ENCODE results near the gene MAG. TPM values are rescaled to one million over a fixed set of nuclear protein-coding genes. Genes with fewer than 3 reads are reported as not detected.

The MAG gene
- total RNA-seq, 1 donor, result 0.27 TPM

GRCh38 chr19:35314031-35314430 lies 22.1 kb downstream of the MAG start:
- no peak for DNase-seq (ENCODE audit: low read depth in 2 of 3, low spot score in 2 of 3)

GRCh38 chr19:35314858-35315470 lies 23.0 kb downstream of the MAG start:
- DNase-seq (ENCODE audit: low read depth in 2 of 3, low spot score in 2 of 3), result no peak

- no peak for DNase-seq (ENCODE audit: low read depth in 2 of 3, low spot score in 2 of 3)
These were observed 23.9 kb downstream of the MAG start for GRCh38 chr19:35315883-35316282.

- DNase-seq (ENCODE audit: low read depth in 2 of 3, low spot score in 2 of 3), result no peak
These were observed 24.6 kb downstream of the MAG start for GRCh38 chr19:35316560-35316959.

GRCh38 chr19:35317464-35318043 lies 25.6 kb downstream of the MAG start:
- no peak for DNase-seq (ENCODE audit: low read depth in 2 of 3, low spot score in 2 of 3)

GRCh38 chr19:35318679-35319448 lies 26.9 kb downstream of the MAG start:
- no peak for DNase-seq (ENCODE audit: low read depth in 2 of 3, low spot score in 2 of 3)

GRCh38 chr19:35320065-35320713 lies 28.2 kb downstream of the MAG start:
- no peak for DNase-seq (ENCODE audit: low read depth in 2 of 3, low spot score in 2 of 3)

- DNase-seq (ENCODE audit: low read depth in 2 of 3, low spot score in 2 of 3), result no peak
These were observed 29.3 kb downstream of the MAG start for GRCh38 chr19:35321291-35321690.

- no peak for DNase-seq (ENCODE audit: low read depth in 2 of 3, low spot score in 2 of 3)
These were observed 30.1 kb downstream of the MAG start for GRCh38 chr19:35322014-35322413.

GRCh38 chr19:35327642-35328041 lies 35.7 kb downstream of the MAG start:
- no peak for DNase-seq (ENCODE audit: low read depth in 2 of 3, low spot score in 2 of 3)

- DNase-seq (ENCODE audit: low read depth in 2 of 3, low spot score in 2 of 3), result peak in 2 of 3 donors; percentile 73 to 84
These were observed 36.9 kb downstream of the MAG start, which contains the start of gene CD22 for GRCh38 chr19:35328851-35329285. Gene CD22 (plus strand): TSS chr19:35329187. CDS start chr19:35332041, 2,854 bp downstream.

GRCh38 chr19:35329323-35329722 lies 37.4 kb downstream of the MAG start:
- DNase-seq (ENCODE audit: low read depth in 2 of 3, low spot score in 2 of 3), result no peak

- DNase-seq (ENCODE audit: low read depth in 2 of 3, low spot score in 2 of 3), result no peak
These were observed 38.5 kb downstream of the MAG start for GRCh38 chr19:35330475-35330874.

- no peak for DNase-seq (ENCODE audit: low read depth in 2 of 3, low spot score in 2 of 3)
These were observed 39.7 kb downstream of the MAG start for GRCh38 chr19:35331551-35332214.

GRCh38 chr19:35332817-35333216 lies 40.9 kb downstream of the MAG start:
- no peak for DNase-seq (ENCODE audit: low read depth in 2 of 3, low spot score in 2 of 3)

- DNase-seq (ENCODE audit: low read depth in 2 of 3, low spot score in 2 of 3), result no peak
These were observed 42.3 kb downstream of the MAG start for GRCh38 chr19:35334144-35334753.

GRCh38 chr19:35336166-35336955 lies 44.4 kb downstream of the MAG start:
- no peak for DNase-seq (ENCODE audit: low read depth in 2 of 3, low spot score in 2 of 3)

GRCh38 chr19:35337097-35337983 lies 45.4 kb downstream of the MAG start:
- DNase-seq (ENCODE audit: low read depth in 2 of 3, low spot score in 2 of 3), result no peak

GRCh38 chr19:35337984-35338296 lies 46.0 kb downstream of the MAG start:
- no peak for DNase-seq (ENCODE audit: low read depth in 2 of 3, low spot score in 2 of 3)
